Karpas-422 (cell line): ENCODE data around the gene PARD3B. TPM values are rescaled to one million over a fixed set of nuclear protein-coding genes. Genes with fewer than 3 reads are reported as not detected.

Experiments
- DNase-seq: peaks from one replicate; pipeline ENCODE4 v3.0.0-alpha.2; 2015
- H2AFZ ChIP-seq: fragments of 200-600 bp; sonication (generic); 2 replicates; pipeline ENCODE4 v1.6.1; 2014; ENCODE audit warnings: antibody characterized with exemption, low read length, mixed read lengths
- H3K27ac ChIP-seq: fragments of 200-600 bp; sonication (generic); 2 replicates; pipeline ENCODE4 v1.5.1; 2014; ENCODE audit warnings: mild to moderate bottlenecking, low read length, moderate library complexity
- H3K27me3 ChIP-seq: fragments of 200-600 bp; sonication (generic); 2 replicates; pipeline ENCODE4 v1.6.1; 2014; ENCODE audit warnings: low read length, mixed read lengths
- H3K36me3 ChIP-seq: fragments of 200-600 bp; sonication (generic); 2 replicates; pipeline ENCODE4 v1.6.1; 2014; ENCODE audit warnings: low read length, mixed read lengths; ENCODE audit not compliant: insufficient read depth
- H3K4me1 ChIP-seq: fragments of 200-600 bp; sonication (generic); 2 replicates; pipeline ENCODE4 v1.6.1; 2014; ENCODE audit warnings: mild to moderate bottlenecking, low read length, mixed read lengths
- H3K4me2 ChIP-seq: fragments of 200-600 bp; sonication (generic); 2 replicates; pipeline ENCODE4 v1.6.1; 2014; ENCODE audit warnings: low read length, low read depth, mild to moderate bottlenecking; ENCODE audit not compliant: poor library complexity, severe bottlenecking
- H3K4me3 ChIP-seq: fragments of 200-600 bp; sonication (generic); 2 replicates; pipeline ENCODE4 v1.5.1; 2014; ENCODE audit warnings: mild to moderate bottlenecking, antibody characterized with exemption, low read length, mixed read lengths
- H3K79me2 ChIP-seq: fragments of 200-600 bp; sonication (generic); 2 replicates; pipeline ENCODE4 v1.6.1; 2014; ENCODE audit warnings: mild to moderate bottlenecking, low read length, mixed read lengths
- H3K9ac ChIP-seq: fragments of 200-600 bp; sonication (generic); 2 replicates; pipeline ENCODE4 v1.6.0; 2014; ENCODE audit warnings: low read length
- H3K9me2 ChIP-seq: fragments of 200-600 bp; sonication (generic), shearing (Covaris generic); replicated peaks from 2 replicates; pipeline ENCODE4 v1.6.0; 2014; ENCODE audit warnings: mild to moderate bottlenecking, low read length, moderate library complexity; ENCODE audit not compliant: insufficient read depth
- H3K9me3 ChIP-seq: fragments of 300-700, 200-600 bp; sonication (generic); 2 replicates; pipeline ENCODE4 v1.6.1; 2014; ENCODE audit warnings: low read length, mixed read lengths
- H4K20me1 ChIP-seq: fragments of 200-600 bp; sonication (generic); 2 replicates; pipeline ENCODE4 v1.6.1; 2014; ENCODE audit warnings: mild to moderate bottlenecking, antibody characterized with exemption, low read length, low read depth; ENCODE audit not compliant: insufficient read depth
- total RNA-seq: library from RNA; depleted of rRNA; stranded (reverse); fragments of >200 nt; shearing (Covaris generic); gene quantifications from 2 replicates; pipeline ENCODE4 v1.2.3, GENCODE V29; 2014; ENCODE audit warnings: low replicate concordance

PARD3B gene
- total RNA-seq, 1 experiment from 2014 or later = not detected

DNA sequence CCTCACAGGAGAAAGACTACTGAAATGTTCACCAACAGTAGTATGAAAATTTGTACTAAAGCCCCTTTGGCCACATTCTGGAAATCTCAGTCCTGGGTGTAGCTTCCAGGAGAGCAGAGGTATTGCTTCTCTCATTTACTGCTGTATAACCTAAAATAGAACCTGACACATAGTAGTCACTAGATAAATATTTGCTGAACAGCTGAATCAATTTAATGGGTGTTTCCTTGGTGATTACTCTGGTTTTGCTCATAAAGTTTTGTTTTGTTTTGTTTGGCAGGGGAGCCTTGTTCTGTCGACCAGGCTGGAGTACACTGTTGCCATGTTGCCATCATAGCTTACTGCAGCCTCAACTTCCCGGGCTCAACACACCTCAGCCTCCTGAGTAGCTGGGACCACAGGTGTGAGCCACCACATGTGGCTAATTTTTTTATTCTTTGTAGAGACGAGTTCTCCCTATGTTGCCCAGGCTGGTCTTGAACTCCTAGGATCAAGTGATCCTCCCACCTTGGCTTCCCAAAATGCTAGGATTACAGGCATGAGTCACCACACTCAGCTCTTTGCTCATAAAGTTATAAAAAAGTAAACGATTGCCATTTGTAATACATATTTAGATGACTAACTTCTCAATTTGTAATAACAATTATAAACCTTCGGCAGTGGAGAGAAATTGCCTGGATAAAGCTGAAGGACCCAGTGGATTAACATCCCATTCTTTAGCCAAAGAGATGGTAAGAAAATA, 11.5 kb upstream of the PARD3B start:
- no peaks in the 10 kb centered on the region for H3K36me3 ChIP-seq
- no peak overlapping the region for H3K4me2 ChIP-seq
- H3K79me2 ChIP-seq = no peaks in the 10 kb centered on the region
- H3K4me1 ChIP-seq = no peaks in the 10 kb centered on the region
- no peak overlapping the region for H3K27ac ChIP-seq
- H2AFZ ChIP-seq = no peak overlapping the region
- no peaks in the 10 kb centered on the region for H3K9me3 ChIP-seq
- DNase-seq = no peak
- H4K20me1 ChIP-seq = no peaks in the 10 kb centered on the region
- H3K9me2 ChIP-seq = no peaks in the 10 kb centered on the region
- no peak overlapping the region for H3K9ac ChIP-seq
- H3K4me3 ChIP-seq = no peak overlapping the region
- no peaks in the 10 kb centered on the region for H3K27me3 ChIP-seq

GRCh38 chr2:204535356-204535755, 9.9 kb upstream of the PARD3B start:
- no peaks in the 10 kb centered on the region for H3K9me2 ChIP-seq
- H3K4me3 ChIP-seq = no peak overlapping the region
- H3K4me2 ChIP-seq = no peak overlapping the region
- no peaks in the 10 kb centered on the region for H4K20me1 ChIP-seq
- no peak for DNase-seq
- no peak overlapping the region for H3K27ac ChIP-seq
- H3K27me3 ChIP-seq = no peaks in the 10 kb centered on the region
- H3K9ac ChIP-seq = no peak overlapping the region
- H3K79me2 ChIP-seq = no peaks in the 10 kb centered on the region
- H3K36me3 ChIP-seq = no peaks in the 10 kb centered on the region
- no peaks in the 10 kb centered on the region for H3K4me1 ChIP-seq
- no peak overlapping the region for H2AFZ ChIP-seq
- H3K9me3 ChIP-seq = no peaks in the 10 kb centered on the region

DNA sequence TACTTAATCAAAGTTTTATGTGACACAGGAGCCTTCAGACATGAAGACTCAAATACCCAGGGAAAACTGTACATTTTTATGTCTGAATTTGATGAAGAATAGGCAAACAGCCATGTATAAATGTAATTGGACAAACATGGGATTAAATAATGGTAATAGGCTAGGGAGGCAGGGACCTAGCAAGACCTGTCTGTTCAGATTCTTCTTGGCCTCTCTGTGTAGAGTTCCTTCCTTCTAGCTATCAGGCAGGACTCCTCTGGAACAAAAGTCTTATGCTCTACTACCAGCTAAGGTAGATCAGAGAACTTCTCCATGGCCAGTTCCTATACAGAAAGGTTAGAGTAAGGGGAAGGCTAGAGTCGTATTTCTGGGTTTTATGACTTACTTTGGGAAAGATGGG, 9.5 kb upstream of the PARD3B start:
- Histone ChIP-seq H3K4me2 (no peak overlapping the region), H3K27ac (no peak overlapping the region), H3K27me3 (no peaks in the 10 kb centered on the region), H2AFZ (no peak overlapping the region), H4K20me1 (no peaks in the 10 kb centered on the region), H3K79me2 (no peaks in the 10 kb centered on the region), H3K4me3 (no peak overlapping the region), H3K36me3 (no peaks in the 10 kb centered on the region), H3K9me3 (no peaks in the 10 kb centered on the region), H3K4me1 (no peaks in the 10 kb centered on the region), H3K9me2 (no peaks in the 10 kb centered on the region), H3K9ac (no peak overlapping the region)
- DNase-seq = no peak

- Histone ChIP-seq H3K27me3 (no peaks in the 10 kb centered on the region), H3K9me2 (no peaks in the 10 kb centered on the region), H3K4me2 (no peak overlapping the region), H3K36me3 (no peaks in the 10 kb centered on the region), H3K79me2 (no peaks in the 10 kb centered on the region), H4K20me1 (no peaks in the 10 kb centered on the region), H2AFZ (no peak overlapping the region), H3K9me3 (no peaks in the 10 kb centered on the region), H3K9ac (no peak overlapping the region), H3K27ac (no peak overlapping the region), H3K4me1 (no peaks in the 10 kb centered on the region), H3K4me3 (no peak overlapping the region)
- no peak for DNase-seq
Observed at GRCh38 chr2:204538182-204539018, 6.9 kb upstream of the PARD3B start.

GRCh38 chr2:204539019-204539385, 6.3 kb upstream of the PARD3B start:
- no peaks in the 10 kb centered on the region for H3K9me2 ChIP-seq
- no peaks in the 10 kb centered on the region for H3K36me3 ChIP-seq
- no peaks in the 10 kb centered on the region for H3K9me3 ChIP-seq
- H3K27me3 ChIP-seq = no peaks in the 10 kb centered on the region
- H3K79me2 ChIP-seq = no peaks in the 10 kb centered on the region
- no peaks in the 10 kb centered on the region for H3K4me1 ChIP-seq
- no peak overlapping the region for H2AFZ ChIP-seq
- H3K27ac ChIP-seq = no peak overlapping the region
- no peak for DNase-seq
- H4K20me1 ChIP-seq = no peaks in the 10 kb centered on the region
- no peak overlapping the region for H3K4me2 ChIP-seq
- H3K4me3 ChIP-seq = no peak overlapping the region
- no peak overlapping the region for H3K9ac ChIP-seq

DNA sequence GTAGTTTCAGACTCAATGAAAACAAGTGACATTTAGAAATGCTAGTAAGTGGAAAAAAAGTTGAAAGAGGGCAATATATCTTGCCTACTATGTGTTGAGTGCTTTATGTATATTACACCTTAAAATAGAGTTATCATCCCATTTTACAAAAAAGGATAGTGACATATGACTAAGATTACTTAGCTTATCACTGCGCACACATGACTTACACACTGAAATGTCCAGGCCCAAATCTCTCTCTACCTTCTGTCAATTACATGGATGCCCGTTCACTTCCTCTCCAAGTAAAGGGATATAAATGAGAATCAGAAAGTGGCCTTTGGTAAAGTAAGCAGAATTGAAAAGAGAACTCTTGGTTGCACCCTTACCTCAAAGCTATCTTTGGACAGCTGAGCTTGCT, 3.6 kb upstream of the PARD3B start:
- Histone ChIP-seq H2AFZ (no peak overlapping the region), H3K4me3 (no peak overlapping the region), H3K4me1 (no peaks in the 10 kb centered on the region), H3K27me3 (no peaks in the 10 kb centered on the region), H3K4me2 (no peak overlapping the region), H3K27ac (no peak overlapping the region), H4K20me1 (no peaks in the 10 kb centered on the region), H3K79me2 (no peaks in the 10 kb centered on the region), H3K9ac (no peak overlapping the region), H3K9me2 (no peaks in the 10 kb centered on the region), H3K9me3 (no peaks in the 10 kb centered on the region), H3K36me3 (no peaks in the 10 kb centered on the region)
- DNase-seq = no peak

GRCh38 chr2:204542982-204543608, 2.2 kb upstream of the PARD3B start:
- no peaks in the 10 kb centered on the region for H3K27me3 ChIP-seq
- H3K4me1 ChIP-seq = no peaks in the 10 kb centered on the region
- no peaks in the 10 kb centered on the region for H3K79me2 ChIP-seq
- H3K4me2 ChIP-seq = no peak overlapping the region
- no peak overlapping the region for H2AFZ ChIP-seq
- no peaks in the 10 kb centered on the region for H3K36me3 ChIP-seq
- H3K9me2 ChIP-seq = no peaks in the 10 kb centered on the region
- H3K4me3 ChIP-seq = no peak overlapping the region
- H4K20me1 ChIP-seq = no peaks in the 10 kb centered on the region
- no peaks in the 10 kb centered on the region for H3K9me3 ChIP-seq
- H3K9ac ChIP-seq = no peak overlapping the region
- H3K27ac ChIP-seq = no peak overlapping the region
- DNase-seq = no peak
